NCI-H187 (cell line): ENCODE measurements around the gene LRRC8E.
A peak's percentile ranks its signal among the peaks of the same experiment; 100 is the strongest.
"Not testable (repeated sequence)": the region's sequence is repeated elsewhere in the genome, so short reads cannot be mapped to it uniquely, and the experiment has no call there.

Experiments used
- DNase-seq, 2 experiments: peaks; one replicate each; lab custom pipeline; 2025; lab: John Stamatoyannopoulos, UW

The LRRC8E gene

DNA sequence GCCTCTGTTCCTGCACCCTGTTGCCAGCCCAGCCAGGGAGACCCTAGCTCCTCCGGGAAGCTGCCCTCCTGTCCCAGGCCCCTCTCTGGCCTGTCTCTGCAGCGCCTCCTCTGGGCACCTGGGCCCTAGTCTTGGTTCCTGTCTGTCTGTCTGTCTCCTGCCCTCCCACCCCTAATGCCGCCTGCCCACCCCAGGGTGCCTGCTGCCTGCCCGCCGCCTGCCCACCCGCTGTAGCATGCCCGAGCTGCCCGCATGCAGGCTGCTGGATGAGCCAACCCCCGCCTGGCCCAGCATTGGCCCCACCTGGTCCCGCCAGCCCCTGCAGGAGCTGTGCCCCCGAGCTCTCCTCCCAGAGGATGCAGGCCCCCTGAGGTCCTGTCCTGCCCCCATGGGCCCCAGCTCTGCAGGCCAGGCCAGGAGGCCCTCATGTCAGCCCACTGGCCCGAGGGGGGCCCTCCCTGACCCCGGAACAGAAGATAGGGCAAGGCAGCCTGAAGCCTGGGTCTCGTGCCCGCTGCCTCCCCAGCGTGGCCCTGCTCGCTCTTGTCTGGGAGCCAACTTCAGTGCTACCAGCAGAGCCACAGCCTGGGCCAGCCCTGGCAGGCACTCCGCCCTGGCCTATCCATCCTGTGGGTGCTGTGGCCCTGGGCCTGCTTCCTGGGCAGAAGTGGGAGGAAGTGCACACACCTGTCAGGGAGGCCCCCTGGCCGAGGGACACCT is 20.6 kb downstream of the LRRC8E start:
- no peak for DNase-seq

DNA sequence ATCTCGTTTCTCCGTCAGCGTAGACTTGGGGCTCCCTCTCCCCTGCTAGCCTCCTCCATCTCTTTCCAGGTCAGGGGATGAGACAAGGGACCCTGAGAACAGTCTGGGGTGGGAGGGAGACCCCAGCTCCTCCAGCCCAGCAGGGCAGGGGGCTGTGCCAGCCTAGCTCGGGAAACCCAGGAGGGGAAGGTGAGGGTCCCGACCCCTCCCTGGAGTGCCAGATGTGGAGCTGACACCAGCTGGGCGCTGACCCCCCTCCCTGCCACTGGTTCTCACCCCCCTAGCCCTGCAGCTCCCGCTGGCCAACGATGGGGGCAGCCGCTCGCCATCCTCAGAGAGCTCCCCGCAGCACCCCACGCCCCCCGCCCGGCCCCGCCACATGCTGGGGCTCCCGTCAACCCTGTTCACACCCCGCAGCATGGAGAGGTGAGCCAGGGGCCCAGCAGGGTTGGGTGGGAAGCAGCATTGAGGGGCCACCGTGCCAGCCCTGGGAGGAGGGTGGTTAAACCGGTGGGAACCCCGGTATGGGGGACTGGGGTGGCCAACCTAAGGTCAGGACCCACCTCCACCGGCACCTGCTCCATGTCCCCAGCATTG is 21.3 kb downstream of the LRRC8E start:
- DNase-seq = no peak

DNA sequence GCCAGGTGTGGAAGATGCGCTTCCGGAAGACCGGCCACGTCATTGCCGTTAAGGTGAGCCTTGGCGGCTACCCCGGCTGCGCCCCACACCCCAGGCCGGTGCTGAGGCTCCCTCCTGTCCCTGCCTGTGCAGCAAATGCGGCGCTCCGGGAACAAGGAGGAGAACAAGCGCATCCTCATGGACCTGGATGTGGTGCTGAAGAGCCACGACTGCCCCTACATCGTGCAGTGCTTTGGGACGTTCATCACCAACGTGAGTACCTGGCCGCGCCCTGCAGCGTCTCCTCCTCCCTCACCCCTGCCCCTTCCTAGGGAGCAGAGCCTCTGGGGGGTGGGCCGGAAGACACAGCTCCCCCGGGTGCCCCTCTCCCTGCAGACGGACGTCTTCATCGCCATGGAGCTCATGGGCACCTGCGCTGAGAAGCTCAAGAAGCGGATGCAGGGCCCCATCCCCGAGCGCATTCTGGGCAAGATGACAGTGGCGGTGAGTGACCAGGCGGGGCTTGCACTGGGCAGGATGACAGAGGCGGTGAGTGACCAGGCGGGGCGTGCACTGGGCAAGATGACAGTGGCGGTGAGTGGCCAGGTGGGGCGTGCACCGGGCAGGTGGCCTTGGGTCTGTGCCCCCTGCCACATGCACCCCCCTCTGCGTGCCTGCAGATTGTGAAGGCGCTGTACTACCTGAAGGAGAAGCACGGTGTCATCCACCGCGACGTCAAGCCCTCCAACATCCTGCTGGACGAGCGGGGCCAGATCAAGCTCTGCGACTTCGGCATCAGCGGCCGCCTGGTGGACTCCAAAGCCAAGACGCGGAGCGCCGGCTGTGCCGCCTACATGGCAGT is 22.2 kb downstream of the LRRC8E start:
- DNase-seq = no peak

DNA sequence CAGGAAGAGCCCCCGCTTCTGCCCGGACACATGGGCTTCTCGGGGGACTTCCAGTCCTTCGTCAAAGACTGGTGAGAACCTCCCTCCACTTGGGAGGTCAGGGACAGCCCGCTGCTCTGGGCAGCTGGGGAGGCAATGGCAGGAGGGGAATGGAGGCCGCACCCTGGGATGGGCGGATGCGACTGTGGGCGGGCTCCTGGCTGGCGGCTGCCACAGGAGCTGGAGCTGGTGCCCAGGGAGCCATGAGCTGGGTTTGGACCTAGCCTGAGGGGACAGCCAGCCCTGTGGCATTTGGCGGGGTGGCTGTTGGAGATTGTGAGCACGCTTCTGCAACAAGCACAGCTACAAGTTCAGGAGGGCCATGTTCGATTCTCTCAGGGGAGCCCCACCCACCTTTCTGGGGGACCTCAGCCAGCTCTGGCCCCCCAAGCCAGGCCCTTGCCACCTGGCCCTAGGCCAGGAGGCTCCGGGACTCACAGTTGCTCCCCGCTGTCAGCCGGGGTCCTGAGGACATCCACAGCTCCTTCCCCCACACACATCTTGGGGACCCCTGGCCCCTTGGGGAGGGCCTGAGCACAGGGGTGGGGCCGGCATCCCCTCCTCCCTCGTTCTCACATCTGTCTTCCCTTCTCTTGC is 23.3 kb downstream of the LRRC8E start:
- no peak for DNase-seq

DNA sequence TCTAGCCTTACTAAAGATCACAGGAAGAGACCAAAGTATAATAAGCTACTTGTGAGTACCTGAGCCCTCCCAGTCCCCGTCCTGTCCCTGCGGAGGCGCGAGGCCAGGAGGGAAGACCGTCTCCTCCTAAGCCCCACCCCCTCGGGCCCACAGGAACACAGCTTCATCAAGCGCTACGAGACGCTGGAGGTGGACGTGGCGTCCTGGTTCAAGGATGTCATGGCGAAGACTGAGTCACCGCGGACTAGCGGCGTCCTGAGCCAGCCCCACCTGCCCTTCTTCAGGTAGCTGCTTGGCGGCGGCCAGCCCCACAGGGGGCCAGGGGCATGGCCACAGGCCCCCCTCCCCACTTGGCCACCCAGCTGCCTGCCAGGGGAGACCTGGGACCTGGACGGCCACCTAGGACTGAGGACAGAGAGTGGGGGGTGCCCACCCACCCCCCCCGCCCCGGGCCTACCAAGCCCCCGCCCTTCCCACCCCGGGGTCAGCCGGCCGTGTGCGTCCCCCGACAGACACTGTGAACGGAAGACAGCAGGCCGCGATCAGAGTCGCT is 23.9 kb downstream of the LRRC8E start:
- no peak for DNase-seq

DNA sequence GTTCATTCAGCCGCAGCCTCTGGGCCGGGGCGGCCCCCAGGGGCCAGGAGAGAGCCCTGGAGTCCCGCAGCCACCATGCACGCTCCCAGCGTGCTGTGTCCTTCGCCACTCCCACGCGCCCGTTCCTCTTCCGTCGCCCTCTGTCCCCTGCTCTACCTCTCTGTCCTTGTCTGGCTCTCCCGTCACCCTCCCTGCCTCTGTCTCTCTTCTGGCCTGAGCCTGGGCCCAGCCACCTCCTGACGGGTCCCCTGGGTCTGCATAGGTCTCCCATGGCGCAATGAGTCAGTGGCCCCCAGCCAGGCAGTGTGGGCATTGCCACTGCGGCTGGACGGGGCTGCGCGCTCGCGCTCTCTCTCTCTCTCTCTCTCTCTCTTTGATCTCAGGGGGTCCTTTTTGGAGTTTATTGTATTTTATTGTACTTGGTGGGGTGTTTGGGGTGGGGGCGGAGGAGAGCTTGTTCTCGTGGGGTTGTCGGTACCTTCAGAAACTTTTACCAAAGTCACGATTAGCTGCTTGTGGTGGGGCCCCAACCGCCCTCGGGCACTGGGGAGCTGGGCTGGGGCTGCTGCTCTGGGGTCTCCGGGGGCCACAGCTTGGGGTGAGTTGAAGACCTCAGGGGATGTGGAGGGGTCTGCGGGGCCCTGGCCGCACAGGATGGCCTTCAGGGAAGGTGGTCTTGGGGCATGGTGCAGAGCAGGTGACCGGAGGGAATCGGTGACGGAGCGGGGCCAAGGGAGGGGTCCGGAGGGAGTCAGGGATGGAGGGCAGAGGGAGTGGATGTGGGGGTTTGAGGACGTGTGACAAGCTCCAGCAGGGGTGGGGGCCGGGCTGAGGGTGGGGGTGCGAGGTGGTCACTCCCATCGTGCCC is 24.6 kb downstream of the LRRC8E start:
- DNase-seq = no peak

DNA sequence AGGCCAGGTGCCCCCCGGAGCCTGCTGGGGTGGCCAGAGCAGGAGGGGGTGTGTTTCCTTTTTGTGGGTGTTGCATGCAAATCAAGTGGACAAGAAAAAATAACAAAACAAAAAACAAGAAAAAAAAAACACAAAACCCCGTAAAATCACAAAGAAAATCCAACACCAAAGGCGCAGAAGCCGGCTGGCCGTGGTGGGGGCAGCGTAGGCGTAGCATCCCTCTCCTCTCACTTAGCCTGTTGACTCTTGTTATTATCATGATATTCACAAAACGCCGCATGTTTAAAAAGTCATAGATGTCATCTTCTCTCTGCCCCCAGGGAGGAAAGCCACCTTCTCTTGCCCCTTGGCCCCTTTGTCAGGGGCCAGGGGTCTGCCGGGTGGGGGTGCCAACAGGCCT is 25.3 kb downstream of the LRRC8E start:
- no peak for DNase-seq

DNA sequence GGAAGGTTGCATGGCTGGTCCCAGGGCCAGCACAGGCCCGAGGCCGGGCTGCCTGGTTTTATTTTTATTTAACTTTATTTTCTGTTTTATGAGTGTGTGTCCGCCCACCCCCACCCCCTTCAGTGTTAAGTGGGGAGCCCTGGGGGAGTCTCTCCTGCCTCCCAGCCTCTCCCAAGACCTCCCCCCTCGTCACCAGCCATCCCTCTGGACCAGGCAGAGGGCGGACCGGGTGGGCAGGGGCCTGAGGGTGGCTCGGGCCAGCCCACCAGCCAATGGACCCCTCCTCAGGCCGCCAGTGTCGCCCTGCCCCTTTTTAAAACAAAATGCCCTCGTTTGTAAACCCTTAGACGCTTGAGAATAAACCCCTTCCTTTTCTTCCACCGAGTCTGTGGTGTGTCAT is 25.8 kb downstream of the LRRC8E start:
- DNase-seq = no peak

DNA sequence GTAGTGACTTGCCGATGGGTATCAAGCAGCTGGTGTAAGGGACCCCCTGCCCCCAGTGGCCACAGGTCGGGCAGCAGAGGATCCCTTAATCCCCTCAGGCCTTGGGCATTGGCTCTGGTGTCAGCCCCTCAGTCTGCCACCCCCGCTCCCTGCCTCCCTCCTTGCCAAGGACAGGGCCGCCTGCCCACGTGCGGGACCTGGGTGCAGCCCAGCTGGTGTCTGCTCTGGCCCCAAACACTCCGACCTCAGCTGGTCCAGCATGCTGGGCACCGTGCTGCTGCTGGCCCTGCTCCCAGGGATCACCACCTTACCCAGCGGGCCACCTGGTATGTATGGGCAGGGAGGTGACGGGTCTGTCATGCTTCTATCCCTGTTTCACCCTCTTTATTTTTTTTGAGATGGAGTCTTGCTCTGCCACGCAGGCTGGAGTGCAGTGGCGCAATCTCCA is 26.3 kb downstream of the LRRC8E start, which contains the start of gene TGFBR3L:
Gene TGFBR3L, plus strand, starts transcription at position 233 of the 448 bp plus-strand sequence.
- DNase-seq = no peak

DNA sequence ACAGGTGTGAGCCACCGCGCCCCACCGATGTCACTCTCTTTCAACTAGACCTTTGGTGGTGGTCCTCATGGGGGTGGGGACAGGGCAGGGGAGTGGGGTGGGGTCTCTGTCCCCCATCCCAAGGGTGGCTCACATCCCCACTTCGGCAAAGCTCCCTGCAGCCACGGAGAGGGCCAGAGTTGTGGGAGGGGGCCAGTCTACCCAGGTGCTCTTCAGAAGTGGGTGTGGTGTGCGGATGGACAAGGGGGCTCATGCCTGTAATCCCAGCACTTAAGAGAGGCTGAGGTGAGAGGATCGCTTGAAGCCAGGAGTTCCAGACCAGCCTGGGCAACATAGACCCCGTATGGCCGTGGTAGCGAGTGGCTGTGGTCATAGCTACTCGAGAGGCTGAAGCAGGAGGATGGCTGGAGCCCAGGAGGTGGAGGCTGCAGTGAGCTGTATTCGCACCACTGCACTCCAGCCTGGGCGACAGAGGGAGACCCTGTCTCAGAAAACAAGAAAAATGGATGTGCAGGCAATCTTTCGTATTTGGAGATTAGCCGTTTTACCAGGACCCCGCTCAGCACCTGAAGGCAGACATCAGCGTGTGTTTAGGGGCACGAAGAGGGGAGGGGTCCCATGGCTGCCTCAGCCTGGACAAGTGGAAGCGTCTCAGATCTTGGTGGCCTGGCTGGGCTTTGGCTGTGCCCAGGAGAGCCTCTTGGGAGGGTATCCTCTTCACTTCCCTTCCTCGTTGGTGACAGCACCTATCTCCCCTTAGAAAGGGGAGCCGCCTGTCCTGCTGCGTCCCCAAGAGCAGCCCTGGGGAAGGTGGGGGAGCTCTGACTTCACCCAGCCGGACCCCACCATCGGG is 27.2 kb downstream of the LRRC8E start:
- no peak for DNase-seq

DNA sequence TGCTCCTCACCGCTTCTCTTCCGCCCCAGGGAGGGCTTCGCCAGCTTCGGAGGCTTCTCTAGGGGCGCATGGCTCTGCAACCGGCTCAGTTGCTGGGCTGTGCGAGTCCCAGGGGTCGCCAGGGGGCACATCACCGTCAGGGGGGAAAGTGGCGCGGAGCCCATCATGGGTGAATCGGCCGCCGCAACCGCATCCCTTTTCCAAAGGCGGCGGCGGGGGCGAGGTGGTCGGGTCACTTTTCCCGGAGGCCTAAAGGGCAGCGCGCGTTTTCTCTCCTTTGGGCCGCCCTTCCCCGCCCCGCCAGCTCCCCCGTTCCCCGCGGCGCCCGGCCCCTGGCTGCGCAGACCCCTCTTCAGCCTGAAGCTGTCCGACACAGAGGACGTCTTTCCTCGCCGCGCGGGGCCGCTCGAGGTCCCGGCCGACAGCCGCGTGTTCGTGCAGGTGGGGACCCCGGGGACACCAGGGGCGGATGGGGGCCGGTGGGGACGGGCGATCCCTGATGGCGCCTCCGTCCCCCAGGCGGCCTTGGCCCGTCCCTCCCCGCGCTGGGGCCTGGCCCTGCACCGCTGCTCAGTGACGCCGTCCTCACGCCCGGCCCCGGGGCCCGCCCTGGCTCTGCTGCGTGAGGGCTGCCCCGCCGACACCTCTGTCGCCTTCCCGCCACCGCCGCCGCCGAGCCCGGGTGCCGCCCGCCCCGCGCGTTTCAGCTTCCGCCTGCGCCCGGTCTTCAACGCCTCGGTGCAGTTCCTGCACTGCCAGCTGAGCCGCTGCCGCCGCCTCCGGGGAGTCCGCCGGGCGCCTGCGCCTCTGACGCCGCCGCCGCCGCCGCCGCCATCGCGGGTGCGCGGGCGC is 28.0 kb downstream of the LRRC8E start:
- DNase-seq = no peak

DNA sequence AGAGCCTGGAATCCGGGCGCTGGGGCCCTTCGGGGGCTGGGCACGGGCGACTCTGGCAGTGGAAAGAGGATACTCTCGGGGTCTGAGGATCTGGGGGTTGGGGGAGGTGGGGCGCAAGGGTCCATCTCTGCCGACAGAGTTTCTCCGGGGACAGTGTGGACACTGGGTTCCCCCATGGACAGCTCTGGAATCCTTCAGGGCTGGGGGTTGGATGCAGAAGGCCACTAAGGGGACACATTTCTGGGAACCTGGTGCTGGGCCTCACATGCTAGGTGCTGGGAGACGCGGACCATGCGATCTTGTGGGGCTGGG is 28.6 kb downstream of the LRRC8E start:
- no peak for DNase-seq

DNA sequence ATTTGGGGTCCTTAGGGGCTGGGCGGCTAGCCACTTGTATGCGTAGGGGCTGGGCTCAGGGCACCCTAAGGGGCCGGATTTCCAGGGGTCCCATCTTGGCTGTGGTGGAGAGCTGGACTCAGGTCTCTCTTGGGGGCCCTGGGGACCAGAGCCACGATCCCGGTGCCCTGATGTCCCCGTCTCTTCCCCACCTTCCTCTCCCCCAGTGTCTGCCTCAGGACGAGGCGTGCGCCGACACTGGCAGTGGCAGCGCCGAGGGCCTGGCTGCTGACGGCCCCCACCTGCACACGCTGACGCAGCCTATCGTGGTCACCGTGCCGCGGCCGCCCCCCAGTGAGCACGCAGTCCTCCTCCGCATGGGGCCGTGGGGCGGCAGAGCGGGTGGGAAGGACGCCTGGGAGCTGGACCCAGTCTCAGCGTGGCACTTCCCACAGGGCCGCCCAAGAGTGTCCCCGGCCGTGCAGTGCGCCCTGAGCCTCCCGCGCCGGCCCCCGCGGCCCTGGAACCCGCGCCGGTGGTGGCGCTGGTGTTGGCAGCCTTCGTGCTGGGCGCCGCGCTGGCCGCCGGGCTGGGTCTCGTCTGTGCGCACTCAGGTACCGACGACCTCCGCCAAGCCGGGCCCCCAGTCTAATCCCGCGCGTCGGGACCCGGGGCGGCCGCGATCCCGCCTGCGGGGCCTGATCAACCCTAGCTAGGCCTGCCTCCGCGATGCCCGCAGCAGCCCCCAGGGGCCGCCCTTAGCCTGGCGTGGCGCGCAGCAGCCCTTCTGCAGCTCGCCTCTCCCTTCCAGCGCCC is 29.2 kb downstream of the LRRC8E start:
- no peak for DNase-seq

DNA sequence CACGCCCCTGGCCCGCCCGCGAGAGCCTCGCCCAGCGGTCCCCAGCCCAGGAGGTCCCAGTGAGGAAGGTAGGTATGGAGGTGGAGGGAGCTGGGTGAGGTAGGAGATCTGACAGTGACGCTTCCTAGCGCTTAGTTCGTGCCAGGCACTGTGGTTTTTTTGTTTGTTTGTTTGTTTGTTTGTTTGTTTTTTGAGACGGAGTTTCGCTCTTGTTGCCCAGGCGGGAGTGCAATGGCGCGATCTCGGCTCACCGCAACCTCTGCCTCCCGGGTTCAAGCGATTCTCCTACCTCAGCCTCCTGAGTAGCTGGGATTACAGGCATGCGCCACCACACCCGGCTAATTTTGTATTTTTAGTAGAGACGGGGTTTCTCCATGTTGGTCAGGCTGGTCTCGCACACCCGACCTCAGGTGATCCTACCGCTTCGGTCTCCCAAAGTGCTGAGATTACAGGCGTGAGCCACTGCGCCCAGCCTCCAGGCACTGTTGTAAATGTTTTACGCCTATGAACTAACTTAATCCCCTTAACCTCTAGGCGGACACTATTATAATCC is 29.8 kb downstream of the LRRC8E start:
- DNase-seq = not testable (repeated sequence)

DNA sequence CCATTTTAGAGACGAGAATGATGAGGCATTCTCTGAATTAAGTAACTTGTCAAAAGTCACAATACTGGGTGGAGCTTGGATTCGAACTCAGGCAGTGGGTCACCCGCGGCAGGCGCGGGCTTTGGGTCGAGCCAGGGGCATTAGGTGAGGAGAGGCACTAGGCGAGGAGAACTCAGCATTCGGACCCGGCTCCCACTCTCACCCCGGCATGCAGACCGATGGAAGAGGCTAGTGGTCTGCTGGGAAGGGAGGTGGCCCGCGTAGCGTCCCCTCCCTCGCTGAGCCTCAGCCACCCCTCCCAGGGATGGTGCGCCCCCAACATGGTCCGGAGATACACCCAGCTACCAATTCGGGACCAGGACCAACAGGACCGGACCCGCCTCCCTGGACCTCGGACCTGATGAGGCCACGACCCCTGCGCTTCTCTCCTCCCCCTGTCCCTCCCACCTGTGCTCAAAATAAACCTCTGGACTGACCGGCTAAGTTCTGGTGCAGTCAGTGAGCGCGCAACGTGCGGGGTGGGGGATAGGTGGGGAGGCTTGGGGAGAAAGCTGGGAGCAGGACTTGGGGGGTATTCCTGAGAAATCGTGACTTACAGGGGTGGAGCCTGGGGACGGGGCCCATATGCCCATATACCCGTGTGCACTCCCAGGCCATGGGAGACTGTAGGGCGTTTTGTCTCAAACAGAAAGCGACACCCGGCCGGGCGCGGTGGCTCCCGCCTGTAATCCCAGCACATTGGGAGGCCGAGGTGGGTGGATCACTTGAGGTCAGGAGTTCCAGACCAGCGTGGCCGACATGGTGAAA is 30.5 kb downstream of the LRRC8E start:
- no peak for DNase-seq

DNA sequence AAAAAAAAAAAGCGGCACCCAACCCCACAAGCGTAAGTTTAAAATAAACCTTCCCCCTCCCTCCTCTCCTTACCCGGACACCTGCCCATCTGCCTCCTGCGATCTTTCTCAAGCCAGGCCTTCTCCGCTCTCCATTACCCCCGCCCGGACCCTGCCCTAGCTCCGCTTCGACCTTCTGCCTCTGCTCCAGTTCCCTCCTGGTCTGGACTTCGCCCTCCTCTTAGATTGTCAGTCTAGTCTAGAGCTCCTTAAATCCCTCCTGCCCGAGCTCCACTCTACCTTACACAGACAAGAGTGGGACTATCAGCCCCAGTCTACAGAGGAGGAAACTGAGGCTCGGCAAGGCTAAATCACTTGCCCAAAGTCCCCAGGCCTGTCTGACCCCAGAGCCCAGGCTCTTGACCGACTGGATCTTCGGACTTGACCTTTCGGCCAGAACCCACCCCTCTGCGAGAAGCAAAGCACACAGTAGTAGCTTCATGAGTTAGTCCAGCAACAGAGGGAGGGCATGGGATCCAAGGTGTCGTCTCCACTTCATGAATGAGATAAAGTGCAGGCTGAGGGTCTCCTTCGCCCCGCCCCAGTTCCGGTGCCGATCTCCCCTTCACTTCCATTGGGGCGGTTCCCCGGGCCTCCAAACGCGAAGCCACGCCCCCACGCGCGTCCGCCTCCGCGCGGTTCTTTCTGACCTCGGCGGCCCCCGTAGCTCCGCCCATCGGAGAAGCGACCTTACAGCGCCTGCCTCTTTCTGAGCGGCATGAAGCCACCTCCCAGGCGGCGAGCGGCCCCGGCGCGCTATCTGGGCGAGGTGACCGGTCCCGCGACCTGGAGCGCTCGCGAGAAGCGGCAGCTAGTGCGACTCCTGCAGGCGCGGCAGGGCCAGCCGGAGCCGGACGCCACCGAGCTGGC is 31.6 kb downstream of the LRRC8E start, which contains the start of gene SNAPC2:
Gene SNAPC2, plus strand, starts transcription at position 729 of the 909 bp plus-strand sequence. Its CDS starts 29 bp downstream, at position 758.
- DNase-seq = peak; percentile 70
